ENCODE measurements around the gene PPP6R3. TPM values are rescaled to one million over a fixed set of nuclear protein-coding genes. Genes with fewer than 3 reads are reported as not detected.

PPP6R3 gene
- total and polyA plus RNA-seq, 2 donors (not counting 3 experiments of a cell fraction or from before 2014, with no cell fraction given): 31.7 to 98.8 TPM

DNA sequence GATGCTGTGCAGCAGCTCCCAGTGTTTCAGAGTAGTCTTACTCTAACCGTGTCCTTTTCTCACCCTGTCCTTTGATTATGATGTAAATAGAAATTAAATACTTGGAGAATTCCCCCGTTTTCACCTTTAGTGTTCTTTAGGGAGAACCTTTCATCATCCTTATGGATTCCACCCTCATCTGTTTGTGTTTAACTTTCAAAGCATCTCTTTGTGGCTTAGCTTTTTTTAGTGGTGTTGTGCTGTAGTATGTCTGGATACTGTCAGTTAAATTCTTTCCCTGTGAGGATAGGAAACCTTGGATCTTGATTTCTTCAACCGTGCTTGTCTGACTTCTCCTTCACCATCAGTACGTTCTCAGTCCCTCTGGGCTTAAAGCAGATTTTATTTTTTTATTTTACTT is 48.5 kb downstream of the PPP6R3 start:
- no TSS peak for BruUV-seq (replicated peaks)
- H3K4me2 ChIP-seq (ENCODE audit: insufficient read depth, low read length): no peak overlapping the region
- H3K79me2 ChIP-seq (ENCODE audit: control insufficient read depth, insufficient read depth, low read length): peaks cover 98% of the 10 kb centered on the region
- no peak for TF ChIP-seq JUN (IDR thresholded peaks at IDR 0.05; ENCODE audit: borderline replicate concordance, insufficient read depth, insufficient read length, low read depth)
- TF ChIP-seq, protein P1, sequence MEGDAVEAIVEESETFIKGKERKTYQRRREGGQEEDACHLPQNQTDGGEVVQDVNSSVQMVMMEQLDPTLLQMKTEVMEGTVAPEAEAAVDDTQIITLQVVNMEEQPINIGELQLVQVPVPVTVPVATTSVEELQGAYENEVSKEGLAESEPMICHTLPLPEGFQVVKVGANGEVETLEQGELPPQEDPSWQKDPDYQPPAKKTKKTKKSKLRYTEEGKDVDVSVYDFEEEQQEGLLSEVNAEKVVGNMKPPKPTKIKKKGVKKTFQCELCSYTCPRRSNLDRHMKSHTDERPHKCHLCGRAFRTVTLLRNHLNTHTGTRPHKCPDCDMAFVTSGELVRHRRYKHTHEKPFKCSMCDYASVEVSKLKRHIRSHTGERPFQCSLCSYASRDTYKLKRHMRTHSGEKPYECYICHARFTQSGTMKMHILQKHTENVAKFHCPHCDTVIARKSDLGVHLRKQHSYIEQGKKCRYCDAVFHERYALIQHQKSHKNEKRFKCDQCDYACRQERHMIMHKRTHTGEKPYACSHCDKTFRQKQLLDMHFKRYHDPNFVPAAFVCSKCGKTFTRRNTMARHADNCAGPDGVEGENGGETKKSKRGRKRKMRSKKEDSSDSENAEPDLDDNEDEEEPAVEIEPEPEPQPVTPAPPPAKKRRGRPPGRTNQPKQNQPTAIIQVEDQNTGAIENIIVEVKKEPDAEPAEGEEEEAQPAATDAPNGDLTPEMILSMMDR (IDR thresholded peaks at IDR 0.05; ENCODE audit: extremely low read depth in 1 of 2, insufficient read depth in 1 of 2, low read depth in 1 of 2, low read length in 2 of 2): no peak
- TF ChIP-seq, protein P2, sequence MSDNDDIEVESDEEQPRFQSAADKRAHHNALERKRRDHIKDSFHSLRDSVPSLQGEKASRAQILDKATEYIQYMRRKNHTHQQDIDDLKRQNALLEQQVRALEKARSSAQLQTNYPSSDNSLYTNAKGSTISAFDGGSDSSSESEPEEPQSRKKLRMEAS (IDR thresholded peaks at IDR 0.05; ENCODE audit: insufficient read depth, insufficient read length): no peak
- ChIA-PET CTCF (interaction anchor here (0.6 to 2.8 kb wide), 2 partner anchors 12 to 37 kb away, joined by 3 to 11 read pairs; no protein-coding TSS in a partner anchor), POLR2A (interaction anchor here (0.6 kb wide), 1 partner anchor 72 kb away, joined by 3 read pairs; no protein-coding TSS in a partner anchor)
- no peaks in the 10 kb centered on the region for H3K4me1 ChIP-seq (ENCODE audit: control insufficient read depth, extremely low read depth, insufficient read depth, low read length)
- H3K36me3 ChIP-seq (ENCODE audit: control insufficient read depth in 2 of 2, extremely low read depth in 1 of 2, insufficient read depth in 2 of 2, low read length in 2 of 2): no peaks in the 10 kb centered on the region
- H3K9ac ChIP-seq (replicated peaks; ENCODE audit: extremely low read depth, insufficient read depth, low read length): no peak overlapping the region
- H3K27me3 ChIP-seq (ENCODE audit: control insufficient read depth in 2 of 2, insufficient read depth in 2 of 2, low read length in 2 of 2): no peaks in the 10 kb centered on the region
- no peak overlapping the region for H3K4me3 ChIP-seq (replicated peaks in 1 of 3; ENCODE audit: insufficient read depth in 1 of 3, low read depth in 1 of 3, low read length in 3 of 3)
- no peak overlapping the region for H3K27ac ChIP-seq (ENCODE audit: insufficient read depth, low read depth, low read length)
- no peak for DNase-seq (ENCODE audit: low read depth, low spot score)
- H3K9me1 ChIP-seq (replicated peaks; ENCODE audit: control insufficient read depth, extremely low read depth, insufficient read depth, low read length): no peaks in the 10 kb centered on the region
- H3K9me3 ChIP-seq (replicated peaks; ENCODE audit: control insufficient read depth, insufficient read depth, low read length): no peaks in the 10 kb centered on the region
- no peak overlapping the region for H2AFZ ChIP-seq (ENCODE audit: low read depth, low read length)
- peaks cover 15% of the 10 kb centered on the region for H4K20me1 ChIP-seq (replicated peaks; ENCODE audit: control insufficient read depth, extremely low read depth, insufficient read depth, low read length)
- intact Hi-C loops (cut with micrococcal nuclease) (no loop called here), dilution Hi-C loops (cut with MboI; ENCODE audit: extremely low pct_ligation_motif_present, low sequenced_read_pairs) (no loop called here)
- FAIRE-seq: no peak

DNA sequence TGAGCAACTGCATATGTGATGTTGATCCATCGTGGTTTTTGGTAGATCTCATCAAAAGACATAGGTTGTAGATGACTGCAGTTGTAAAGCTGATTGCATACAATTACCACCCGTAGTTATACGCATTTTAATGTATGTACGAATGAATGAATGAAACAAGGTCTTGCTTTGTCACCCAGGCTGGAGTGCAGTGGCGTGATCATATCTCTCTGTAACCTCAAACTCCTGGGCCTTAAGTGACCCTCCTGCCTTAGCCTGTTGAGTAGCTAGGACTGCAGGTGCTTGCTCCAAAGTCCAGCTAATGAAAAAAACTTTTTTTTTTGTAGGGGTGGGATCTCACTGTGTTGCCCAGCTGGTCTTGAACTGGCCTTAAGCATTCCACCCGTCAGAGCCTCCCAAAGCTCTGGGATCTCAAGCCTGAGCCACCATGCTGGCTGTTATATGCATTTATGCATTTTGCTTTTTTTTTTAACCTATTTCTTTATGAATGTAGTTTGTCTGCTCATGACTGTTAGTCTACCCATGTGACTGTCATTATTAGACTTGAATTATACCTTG is 53.5 kb downstream of the PPP6R3 start:
- no peak overlapping the region for H3K4me3 ChIP-seq (replicated peaks in 1 of 3; ENCODE audit: insufficient read depth in 1 of 3, low read depth in 1 of 3, low read length in 3 of 3)
- no peaks in the 10 kb centered on the region for H3K27me3 ChIP-seq (ENCODE audit: control insufficient read depth in 2 of 2, insufficient read depth in 2 of 2, low read length in 2 of 2)
- H4K20me1 ChIP-seq (replicated peaks; ENCODE audit: control insufficient read depth, extremely low read depth, insufficient read depth, low read length): peaks cover 13% of the 10 kb centered on the region
- H3K36me3 ChIP-seq (ENCODE audit: control insufficient read depth in 2 of 2, extremely low read depth in 1 of 2, insufficient read depth in 2 of 2, low read length in 2 of 2): no peaks in the 10 kb centered on the region
- CTCF ChIA-PET: interaction anchor here (1.0 kb wide), 1 partner anchor 9 kb away, joined by 3 read pairs; no protein-coding TSS in a partner anchor
- H3K9me3 ChIP-seq (replicated peaks; ENCODE audit: control insufficient read depth, insufficient read depth, low read length): no peaks in the 10 kb centered on the region
- no peaks in the 10 kb centered on the region for H3K9me1 ChIP-seq (replicated peaks; ENCODE audit: control insufficient read depth, extremely low read depth, insufficient read depth, low read length)
- TF ChIP-seq, protein P2 (IDR thresholded peaks at IDR 0.05; ENCODE audit: insufficient read depth, insufficient read length): no peak
- TF ChIP-seq FOS (IDR thresholded peaks at IDR 0.05; ENCODE audit: borderline replicate concordance, insufficient read depth, low read length) (no peak), MYC (IDR thresholded peaks at IDR 0.05; ENCODE audit: low read depth, low read length) (no peak)
- TF ChIP-seq, protein P1 (IDR thresholded peaks at IDR 0.05; ENCODE audit: extremely low read depth in 1 of 2, insufficient read depth in 1 of 2, low read depth in 1 of 2, low read length in 2 of 2): no peak
- H3K4me1 ChIP-seq (ENCODE audit: control insufficient read depth, extremely low read depth, insufficient read depth, low read length): no peaks in the 10 kb centered on the region
- intact Hi-C loops (cut with micrococcal nuclease): no loop called here
- no peak overlapping the region for H3K27ac ChIP-seq (ENCODE audit: insufficient read depth, low read depth, low read length)
- BruUV-seq (replicated peaks): no TSS peak
- no peak for DNase-seq (ENCODE audit: low read depth, low spot score)
- H3K9ac ChIP-seq (replicated peaks; ENCODE audit: extremely low read depth, insufficient read depth, low read length): no peak overlapping the region
- peak; percentile 40 for FAIRE-seq
- POLR2A ChIA-PET: no interaction called here
- dilution Hi-C loops (cut with MboI; ENCODE audit: extremely low pct_ligation_motif_present, low sequenced_read_pairs): no loop called here
- no peak overlapping the region for H3K4me2 ChIP-seq (ENCODE audit: insufficient read depth, low read length)
- H3K79me2 ChIP-seq (ENCODE audit: control insufficient read depth, insufficient read depth, low read length): peaks cover 89% of the 10 kb centered on the region
- no peak overlapping the region for H2AFZ ChIP-seq (ENCODE audit: low read depth, low read length)

All from endothelial cell of umbilical vein (primary cell).